HG03460 (cell line): ENCODE results near the gene SPATA33.

ENCODE experiments used
- ATAC-seq: cut with Tn5 transposase; IDR thresholded peaks from one replicate; pipeline ENCODE4 v1.9.1; 2021; ENCODE audit not compliant: unreplicated experiment

The SPATA33 gene

GRCh38 chr16:89657442-89658220, at the start of gene SPATA33, which contains the start of gene CHMP1A:
TSS of gene SPATA33 (plus strand) at chr16:89657836. CDS start at chr16:89657912, 76 bp downstream.
TSS of gene CHMP1A (minus strand) at chr16:89657708. CDS start at chr16:89657588, 120 bp downstream.
- ATAC-seq, result peak; percentile 86

DNA sequence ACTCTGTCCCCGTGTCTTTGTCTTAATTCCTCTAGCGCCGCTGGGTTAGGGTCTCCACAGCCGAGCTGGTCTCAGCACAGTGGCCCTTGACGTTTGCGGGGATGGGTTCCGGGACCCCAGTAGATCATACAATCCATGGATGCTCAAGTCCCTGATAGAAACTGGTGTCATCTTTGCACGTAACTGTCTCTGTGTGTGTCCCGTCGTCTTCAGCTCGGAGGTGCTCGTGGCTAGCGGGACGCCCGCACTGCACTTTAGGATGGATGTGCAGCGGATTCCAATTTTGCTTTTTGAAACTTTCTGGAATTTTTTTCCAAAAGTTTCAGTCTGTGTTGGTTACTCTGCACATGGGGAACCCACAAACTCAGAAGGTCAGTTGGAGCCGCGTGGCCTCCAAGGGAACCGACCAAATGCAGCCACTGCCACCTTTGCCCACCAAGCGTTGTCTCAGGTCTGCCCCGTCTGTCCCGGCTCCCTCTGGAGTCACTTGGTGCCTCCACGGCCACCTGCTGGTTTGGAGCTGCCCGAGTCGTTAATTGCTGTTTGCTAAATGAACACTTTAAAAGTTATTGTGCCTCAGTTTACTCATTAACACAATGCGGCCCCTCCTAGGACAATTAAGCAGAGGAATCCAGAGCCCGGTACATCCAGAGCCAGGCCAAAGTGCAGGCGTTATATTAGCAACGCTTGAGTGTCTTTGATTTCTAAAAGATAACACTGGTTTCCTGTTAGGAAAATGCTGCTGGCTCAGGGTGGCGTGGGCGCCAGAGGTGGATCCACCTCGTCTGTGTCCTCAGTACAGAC, 49.5 kb upstream of the SPATA33 start:
- ATAC-seq, result no peak

DNA sequence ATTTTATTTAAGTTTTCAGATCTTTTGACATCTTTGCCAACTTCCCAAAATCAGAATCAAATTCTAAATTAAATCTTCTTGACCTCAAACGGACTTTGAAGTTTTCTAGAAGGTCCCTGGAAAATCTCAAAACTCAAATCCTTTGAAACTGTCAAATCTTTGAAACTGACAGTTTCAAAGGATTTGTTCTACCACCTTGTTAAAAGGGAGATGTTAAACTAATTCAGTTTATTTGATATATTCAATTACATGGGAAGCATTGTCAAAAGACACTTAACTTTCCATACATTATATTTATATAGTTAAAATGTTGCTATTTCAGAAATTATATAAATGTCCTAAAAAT, 47.6 kb upstream of the SPATA33 start:
- ATAC-seq, result no peak

- no peak for ATAC-seq
Observed at GRCh38 chr16:89612415-89613166, 45.0 kb upstream of the SPATA33 start.

DNA sequence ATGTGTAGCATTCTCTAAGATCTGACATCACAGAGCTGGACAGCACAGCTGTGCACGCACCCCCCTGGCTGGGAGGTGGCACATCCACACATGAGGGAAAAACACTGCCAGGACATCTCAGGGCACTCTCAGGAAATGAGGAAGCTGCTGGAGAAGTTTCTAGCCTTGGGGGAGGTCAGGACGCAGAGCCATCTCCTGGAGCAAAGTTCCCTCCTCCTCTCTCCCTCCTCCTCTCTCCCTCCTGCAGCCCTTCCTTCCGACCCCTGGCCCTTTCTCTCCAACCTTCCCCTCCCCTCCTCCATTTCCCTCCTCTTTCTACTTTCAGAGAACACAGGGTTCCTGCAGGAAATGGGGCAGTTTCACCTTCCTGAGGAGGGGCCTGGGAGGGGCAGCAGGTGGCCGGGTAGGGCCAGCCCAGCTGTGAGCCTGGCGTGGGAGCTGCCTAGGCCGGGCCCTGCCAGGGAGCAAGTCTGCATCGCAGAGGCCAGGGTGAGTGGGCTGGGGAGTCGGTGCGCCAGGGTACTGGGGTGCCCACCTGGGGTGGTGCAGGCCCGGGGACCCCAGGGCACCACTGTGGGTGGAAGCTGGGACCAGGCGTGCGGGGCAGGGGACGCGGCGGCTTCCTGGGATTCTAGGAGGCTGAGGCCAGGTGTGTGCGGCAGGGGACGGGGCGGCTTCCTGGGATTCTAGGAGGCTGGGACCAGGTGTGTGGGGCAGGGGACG, 44.2 kb upstream of the SPATA33 start, which contains the start of gene DPEP1:
Gene DPEP1, plus strand, starts transcription at position 412 of the 723 bp plus-strand sequence. CDS start 16,769 bp downstream, outside the sequence.
- no peak for ATAC-seq

DNA sequence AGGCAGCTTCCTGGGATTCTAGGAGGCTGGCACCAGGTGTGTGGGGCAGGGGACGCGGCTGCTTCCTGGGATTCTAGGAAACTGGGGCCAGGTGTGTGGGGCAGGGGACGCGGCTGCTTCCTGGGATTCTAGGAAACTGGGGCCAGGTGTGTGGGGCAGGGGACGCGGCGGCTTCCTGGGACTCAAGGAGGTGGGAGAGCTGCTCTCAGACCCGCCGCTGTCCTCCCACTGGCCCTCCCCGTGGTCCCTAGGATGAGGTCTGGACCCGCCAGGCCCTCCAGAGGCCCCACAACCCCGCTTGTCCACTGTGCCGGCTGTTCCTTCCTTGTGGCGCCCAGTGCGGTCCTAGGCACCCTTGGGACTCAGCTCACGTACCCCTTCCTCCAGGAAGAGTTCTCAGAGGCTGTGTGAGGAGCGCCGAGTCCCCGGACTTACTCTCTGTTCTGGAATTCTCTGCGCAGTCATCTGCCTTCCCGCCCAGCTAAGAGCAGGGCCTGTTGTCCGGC, 43.6 kb upstream of the SPATA33 start:
- no peak for ATAC-seq

GRCh38 chr16:89615176-89615575, 42.5 kb upstream of the SPATA33 start:
- ATAC-seq, result no peak

DNA sequence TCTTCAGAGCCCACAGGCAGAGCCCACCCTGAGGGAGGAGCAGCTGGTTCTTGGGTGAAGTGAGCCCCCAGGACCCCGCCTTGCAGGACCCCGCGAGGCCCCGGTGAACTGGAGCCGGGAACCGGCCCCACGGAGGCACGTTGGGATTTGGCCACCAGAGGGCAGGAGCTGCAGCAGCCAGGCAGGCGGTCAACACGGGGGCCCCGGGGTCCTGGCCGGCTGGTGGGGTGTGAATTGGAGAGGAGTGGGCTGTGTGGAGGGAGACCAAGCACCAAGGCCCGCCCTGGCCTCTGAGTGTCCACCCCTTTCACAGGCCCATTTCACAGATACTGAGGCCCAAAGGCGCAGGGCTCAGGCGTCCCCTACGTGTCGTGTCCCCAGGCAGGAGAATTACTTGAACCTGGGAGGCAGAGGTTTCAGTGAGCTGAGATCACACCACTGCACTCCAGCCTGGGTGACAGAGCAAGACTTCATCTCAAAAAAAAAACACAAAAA, 42.0 kb upstream of the SPATA33 start:
- no peak for ATAC-seq

- no peak for ATAC-seq
Observed at GRCh38 chr16:89616623-89617022, 41.0 kb upstream of the SPATA33 start.

- no peak for ATAC-seq
Observed at GRCh38 chr16:89617036-89617435, 40.6 kb upstream of the SPATA33 start.

DNA sequence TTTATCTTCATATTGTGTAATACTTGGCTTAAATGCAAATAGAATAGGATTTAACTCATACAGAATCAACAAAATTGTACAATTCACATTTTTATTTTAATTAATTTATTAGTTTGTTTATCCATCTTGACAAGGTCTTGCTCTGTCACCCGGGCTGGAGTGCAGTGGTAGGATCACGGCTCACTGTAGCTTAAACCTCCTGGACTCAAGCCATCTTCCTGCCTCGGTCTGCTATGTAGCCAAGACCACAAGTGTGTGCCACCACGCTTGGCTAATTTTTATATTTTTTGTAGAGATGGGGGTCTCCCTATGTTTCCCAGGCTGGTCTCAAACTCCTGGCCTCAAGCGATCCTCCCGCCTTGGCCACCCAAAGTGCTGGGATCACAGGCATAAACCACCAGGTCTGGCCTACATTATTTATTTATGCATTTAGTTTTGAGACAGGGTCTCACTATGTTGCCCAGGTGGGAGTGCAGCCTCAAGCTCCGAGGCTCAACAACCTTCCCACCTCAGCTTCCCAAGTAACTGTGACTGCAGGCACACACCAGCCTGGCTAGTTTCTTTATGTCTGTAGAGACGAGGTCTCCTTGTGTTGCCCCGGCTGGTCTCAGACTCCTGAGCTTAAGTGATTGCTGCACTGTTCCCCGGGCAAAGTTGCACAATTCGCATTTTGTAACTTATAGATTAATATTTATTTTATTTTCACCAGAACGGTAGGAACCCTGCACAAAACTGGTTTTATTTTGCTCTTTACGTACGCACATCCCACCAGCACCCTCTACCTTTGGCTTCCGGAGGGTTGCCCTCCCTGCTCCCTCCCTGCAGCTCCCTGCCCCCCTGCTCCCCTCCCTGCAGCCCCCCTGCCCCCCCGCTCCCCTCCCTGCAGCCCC, 39.3 kb upstream of the SPATA33 start:
- no peak for ATAC-seq

DNA sequence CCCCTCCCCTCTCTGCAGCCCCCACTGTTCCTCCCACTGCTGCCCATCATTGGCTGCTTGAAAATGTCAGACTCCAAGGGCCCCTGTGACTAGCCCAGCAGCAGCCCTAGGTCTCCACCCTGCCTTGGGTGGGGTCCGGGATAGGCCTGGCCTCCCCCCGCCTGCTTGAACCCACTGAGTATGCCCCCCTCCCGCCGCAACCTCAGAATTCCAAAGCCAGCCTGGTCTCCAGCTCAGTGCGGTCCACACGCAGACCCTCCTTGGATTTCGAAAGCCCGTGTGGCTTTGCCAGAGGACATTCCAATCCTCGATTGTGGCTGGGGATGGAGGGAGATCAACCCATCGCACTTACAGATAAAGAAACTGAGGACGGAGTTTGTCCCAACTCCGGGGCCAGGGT, 37.8 kb upstream of the SPATA33 start:
- no peak for ATAC-seq

GRCh38 chr16:89620406-89620841, 37.2 kb upstream of the SPATA33 start:
- ATAC-seq, result no peak

DNA sequence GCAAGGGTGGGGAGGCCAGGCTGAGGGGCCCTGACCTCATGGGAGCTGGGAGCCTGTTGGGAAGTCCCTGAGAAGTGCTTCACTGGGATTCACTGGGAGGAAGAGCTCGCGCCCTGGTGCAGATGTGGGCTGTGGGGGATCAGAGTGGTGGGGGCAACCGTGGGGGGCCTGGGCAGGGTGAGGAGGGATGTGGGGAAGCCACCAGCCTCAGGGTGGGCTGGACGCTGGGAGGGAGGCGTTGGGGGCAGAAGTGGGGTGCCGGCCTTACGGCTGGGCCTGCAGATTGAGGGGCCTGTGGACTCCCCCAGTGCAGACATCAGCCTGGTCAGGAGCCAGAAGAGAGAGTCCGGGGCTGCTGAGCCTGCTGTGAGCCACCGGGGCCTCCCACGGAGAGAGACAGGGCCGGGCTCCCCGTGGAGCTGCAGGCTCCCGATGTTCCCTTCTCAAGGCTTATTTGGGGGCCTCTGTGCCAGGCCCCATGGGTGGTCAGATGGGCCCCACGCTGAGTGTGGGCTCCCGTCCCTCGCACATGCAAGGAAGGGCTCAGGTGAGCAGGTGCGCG, 36.4 kb upstream of the SPATA33 start:
- no peak for ATAC-seq

DNA sequence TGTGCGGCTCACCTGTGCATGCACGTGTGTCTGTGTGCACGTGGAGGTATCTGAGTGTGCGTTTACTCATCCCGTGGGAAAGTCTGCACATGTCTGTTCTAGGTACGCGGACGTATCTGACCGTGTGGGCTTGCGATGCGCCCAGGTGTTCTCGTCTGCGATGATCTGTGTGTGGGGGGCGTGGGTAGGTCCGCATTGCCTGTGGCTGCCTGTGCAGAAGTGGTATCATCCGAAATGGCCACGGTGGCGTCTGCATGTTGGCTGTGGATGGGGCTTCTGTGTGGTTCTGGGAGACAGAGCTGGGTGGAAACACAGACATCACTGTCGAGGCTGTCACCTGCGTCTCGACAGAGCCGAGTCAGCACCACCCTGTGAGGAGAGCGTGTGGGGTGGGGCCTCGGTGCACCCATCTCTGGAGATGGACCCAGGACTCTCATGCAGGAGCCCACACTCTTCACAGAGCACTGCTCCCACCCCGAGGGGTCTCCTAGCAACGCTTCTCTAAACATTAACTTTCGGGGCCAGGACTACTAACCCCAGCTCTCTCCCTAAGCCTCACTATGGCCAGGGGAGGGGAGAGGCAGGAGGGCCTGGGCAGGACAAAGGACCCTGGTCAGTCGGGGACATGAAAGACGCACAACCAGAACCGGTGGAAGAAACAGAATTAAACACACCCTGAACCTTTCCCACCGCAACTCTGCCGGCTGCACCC, 35.8 kb upstream of the SPATA33 start:
- ATAC-seq, result no peak

DNA sequence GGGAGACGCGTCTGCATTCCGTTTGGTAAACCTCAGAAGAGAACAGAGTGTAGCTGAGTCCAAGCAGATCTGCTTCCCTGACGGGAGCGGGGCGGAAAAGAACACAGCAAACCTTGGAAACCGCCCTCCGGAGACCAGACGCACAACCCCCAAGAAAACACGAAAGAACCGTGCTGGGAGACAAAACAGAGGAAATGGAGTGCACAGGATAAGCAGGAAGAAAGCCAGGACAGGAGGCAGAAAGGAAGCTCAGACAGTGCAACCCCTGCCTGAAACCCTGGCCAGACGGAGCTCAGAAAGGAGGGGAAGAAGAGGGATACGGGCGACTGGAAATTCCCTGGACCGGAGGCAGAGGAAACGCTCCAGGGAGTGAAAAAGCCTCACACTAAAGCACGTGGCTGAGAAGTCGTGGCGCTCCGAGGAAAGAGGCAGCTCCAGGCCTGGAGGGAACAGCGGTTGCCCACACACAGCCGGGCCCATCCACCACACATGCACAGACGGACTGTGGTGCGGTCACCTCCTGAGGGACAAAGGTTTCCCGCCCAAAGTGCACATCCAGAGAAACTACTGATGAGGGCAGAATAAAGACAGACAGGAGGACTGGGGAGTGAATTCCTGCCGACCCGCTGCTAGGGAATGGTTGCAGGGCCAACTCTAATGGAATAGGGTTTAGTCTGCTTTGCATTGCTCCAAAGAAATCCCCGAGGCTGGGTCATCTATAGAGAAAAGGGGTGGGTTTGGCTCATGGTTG, 34.0 kb upstream of the SPATA33 start:
- no peak for ATAC-seq
